Activated CD4-positive, alpha-beta T cell treated with anti-CD3 and anti-CD28 coated beads, Interleukin-2, amount 10 ng/mL, durations not matched to agents 7 days and 5 days (primary cell): Measurements from ENCODE around the gene CDCA3. TPM values are rescaled to one million over a fixed set of nuclear protein-coding genes. Genes with fewer than 3 reads are reported as not detected.
A peak's percentile ranks its signal among the peaks of the same experiment; 100 is the strongest.
"Not testable (repeated sequence)": the region's sequence is repeated elsewhere in the genome, so short reads cannot be mapped to it uniquely, and the experiment has no call there.

Experiments used
- CTCF ChIA-PET: fragments of 350-600 bp; sonication (Branson Sonifier 250); formaldehyde crosslinking; loops from one replicate; lab custom pipeline; 2021; ENCODE audit warnings: antibody characterized with exemption; lab: Charles Lee
- POLR2A ChIA-PET: fragments of 350-600 bp; sonication (Branson Sonifier 250); formaldehyde crosslinking; loops from one replicate; lab custom pipeline; 2021; ENCODE audit warnings: antibody characterized with exemption; lab: Charles Lee
- DNase-seq: peaks from one replicate; pipeline ENCODE4 v3.0.0-alpha.2; 2020
- H3K27ac Mint-ChIP-seq: one replicate; pipeline ENCODE4 v1.8.0; 2021; ENCODE audit warnings: mild to moderate bottlenecking, moderate library complexity, mixed read lengths
- H3K27me3 Mint-ChIP-seq: one replicate; pipeline ENCODE4 v1.8.0; 2021; ENCODE audit warnings: mixed read lengths
- H3K36me3 Mint-ChIP-seq: one replicate; pipeline ENCODE4 v1.8.0; 2021; ENCODE audit warnings: low read depth, mixed read lengths
- H3K4me1 Mint-ChIP-seq: one replicate; pipeline ENCODE4 v1.8.0; 2021; ENCODE audit warnings: mixed read lengths
- H3K4me3 Mint-ChIP-seq: one replicate; pipeline ENCODE4 v1.8.0; 2021; ENCODE audit warnings: mild to moderate bottlenecking, moderate library complexity, mixed read lengths
- H3K9me3 Mint-ChIP-seq: one replicate; pipeline ENCODE4 v1.8.0; 2021; ENCODE audit warnings: mixed read lengths
- total RNA-seq, 2 experiments: library from RNA; stranded (reverse); gene quantifications; one replicate each; pipeline ENCODE4 v1.2.3, GENCODE V29; 2021

The CDCA3 gene
- 100 to 1,000 TPM; 118 to 122 TPM for total RNA-seq

GRCh38 chr12:6851153-6851920, at the start of gene CDCA3:
TSS of gene CDCA3 (minus strand) at chr12:6851286. CDS start at chr12:6850952, 334 bp downstream.
- peaks cover 48% of the 10 kb centered on the region for H3K4me1 Mint-ChIP-seq
- peaks cover 45% of the 10 kb centered on the region for H3K36me3 Mint-ChIP-seq

GRCh38 chr12:6899837-6900519, 48.9 kb upstream of the CDCA3 start:
- peaks cover 12% of the 10 kb centered on the region for H3K4me1 Mint-ChIP-seq
- H3K4me3 Mint-ChIP-seq, result no peak overlapping the region
- H3K36me3 Mint-ChIP-seq, result no peaks in the 10 kb centered on the region
- POLR2A ChIA-PET, result interaction anchor here (0.7 kb wide), 1 partner anchor 58 kb away, joined by 3 read pairs; no protein-coding TSS in a partner anchor
- DNase-seq, result no peak
- CTCF ChIA-PET, result interaction anchor here (0.6 to 2.4 kb wide), 4 partner anchors 9 to 56 kb away, joined by 3 to 17 read pairs (median 6); no protein-coding TSS in a partner anchor
- no peak overlapping the region for H3K27ac Mint-ChIP-seq
- H3K27me3 Mint-ChIP-seq, result no peaks in the 10 kb centered on the region
- H3K9me3 Mint-ChIP-seq, result no peaks in the 10 kb centered on the region

More at GRCh38 chr12:6851153-6851920, at the start of gene CDCA3:
- Mint-ChIP-seq H3K9me3 (no peaks in the 10 kb centered on the region), H3K27me3 (no peaks in the 10 kb centered on the region), H3K4me3 (peak within 1 kb of the TSS; percentile 84), H3K27ac (peak within 1 kb of the TSS; percentile 100)
- DNase-seq, result peak; percentile 97
- ChIA-PET CTCF (interaction anchor here (0.6 to 6.2 kb wide), 16 partner anchors 10 to 516 kb away, joined by 3 to 67 read pairs (median 4); partner anchors contain the start of genes GNB3, P3H3, SPSB2 and TPI1), POLR2A (interaction anchor here (0.6 to 2.8 kb wide), 11 partner anchors 11 to 404 kb away, joined by 3 to 23 read pairs (median 5); partner anchors contain the start of genes C12orf57, COPS7A, GAPDH and MLF2)

GRCh38 chr12:6899427-6899826, 48.3 kb upstream of the CDCA3 start:
- DNase-seq, result no peak
- no peaks in the 10 kb centered on the region for H3K27me3 Mint-ChIP-seq
- H3K27ac Mint-ChIP-seq, result no peak overlapping the region
- CTCF ChIA-PET, result interaction anchor here (0.8 to 2.4 kb wide), 3 partner anchors 8 to 57 kb away, joined by 3 to 17 read pairs (median 9); no protein-coding TSS in a partner anchor
- H3K36me3 Mint-ChIP-seq, result no peaks in the 10 kb centered on the region
- no peaks in the 10 kb centered on the region for H3K9me3 Mint-ChIP-seq
- POLR2A ChIA-PET, result no interaction called here
- H3K4me1 Mint-ChIP-seq, result peaks cover 12% of the 10 kb centered on the region
- H3K4me3 Mint-ChIP-seq, result no peak overlapping the region

GRCh38 chr12:6896846-6897435, 45.9 kb upstream of the CDCA3 start:
- peaks cover 19% of the 10 kb centered on the region for H3K4me1 Mint-ChIP-seq
- H3K9me3 Mint-ChIP-seq, result no peaks in the 10 kb centered on the region

GRCh38 chr12:6894321-6894720, 43.2 kb upstream of the CDCA3 start:
- Mint-ChIP-seq H3K4me1 (peaks cover 26% of the 10 kb centered on the region), H3K4me3 (no peak overlapping the region)
- CTCF ChIA-PET, result interaction anchor here (0.6 to 4.0 kb wide), 3 partner anchors 8 to 172 kb away, joined by 3 to 25 read pairs (median 7); partner anchors contain the start of gene SPSB2

More at GRCh38 chr12:6896846-6897435, 45.9 kb upstream of the CDCA3 start:
- DNase-seq, result no peak
- no peaks in the 10 kb centered on the region for H3K27me3 Mint-ChIP-seq
- H3K27ac Mint-ChIP-seq, result no peak overlapping the region
- peaks cover 2% of the 10 kb centered on the region for H3K36me3 Mint-ChIP-seq
- ChIA-PET POLR2A (interaction anchor here (0.7 kb wide), 1 partner anchor 426 kb away, joined by 10 read pairs; no protein-coding TSS in a partner anchor), CTCF (interaction anchor here (0.7 to 2.1 kb wide), 4 partner anchors 24 to 41 kb away, joined by 3 to 9 read pairs (median 4); partner anchors contain the start of gene SPSB2)
- no peak overlapping the region for H3K4me3 Mint-ChIP-seq

GRCh38 chr12:6892683-6893082, 41.6 kb upstream of the CDCA3 start:
- POLR2A ChIA-PET, H3K27me3 Mint-ChIP-seq: not testable (repeated sequence)
- CTCF ChIA-PET, result interaction anchor here (2.0 to 4.0 kb wide), 6 partner anchors 10 to 33 kb away, joined by 17 to 42 read pairs (median 24); partner anchors contain the start of genes LRRC23 and SPSB2

More at GRCh38 chr12:6894321-6894720, 43.2 kb upstream of the CDCA3 start:
- H3K36me3 Mint-ChIP-seq, result peaks cover 10% of the 10 kb centered on the region
- no peak overlapping the region for H3K27ac Mint-ChIP-seq
- POLR2A ChIA-PET, result no interaction called here
- no peaks in the 10 kb centered on the region for H3K9me3 Mint-ChIP-seq
- DNase-seq, result no peak
- H3K27me3 Mint-ChIP-seq, result no peaks in the 10 kb centered on the region

GRCh38 chr12:6891646-6892001, 40.5 kb upstream of the CDCA3 start:
- Mint-ChIP-seq H3K27me3 (no peaks in the 10 kb centered on the region), H3K9me3 (no peaks in the 10 kb centered on the region), H3K36me3 (peaks cover 10% of the 10 kb centered on the region), H3K4me3 (peak overlapping the region; percentile 82), H3K27ac (peak overlapping the region; percentile 92), H3K4me1 (peaks cover 29% of the 10 kb centered on the region)
- ChIA-PET CTCF (interaction anchor here (0.6 to 4.0 kb wide), 42 partner anchors 8 to 440 kb away, joined by 3 to 42 read pairs (median 6); partner anchors contain the start of genes ATN1, C12orf57, C1RL and CDCA3), POLR2A (interaction anchor here (0.6 to 1.6 kb wide), 6 partner anchors 17 to 129 kb away, joined by 3 to 10 read pairs (median 5); partner anchors contain the start of genes C12orf57, RNU7-1, SPSB2 and USP5)
- no peak for DNase-seq

More at GRCh38 chr12:6892683-6893082, 41.6 kb upstream of the CDCA3 start:
- Mint-ChIP-seq H3K4me1 (peaks cover 29% of the 10 kb centered on the region), H3K4me3 (peak overlapping the region; percentile 82), H3K36me3 (peaks cover 10% of the 10 kb centered on the region)
- H3K27ac Mint-ChIP-seq, H3K9me3 Mint-ChIP-seq, DNase-seq: not testable (repeated sequence)

GRCh38 chr12:6890789-6891645, 39.9 kb upstream of the CDCA3 start:
- Mint-ChIP-seq H3K27me3 (no peaks in the 10 kb centered on the region), H3K4me1 (peaks cover 29% of the 10 kb centered on the region), H3K9me3 (no peaks in the 10 kb centered on the region), H3K27ac (peak overlapping the region; percentile 96), H3K36me3 (peaks cover 10% of the 10 kb centered on the region), H3K4me3 (peak overlapping the region; percentile 82)
- ChIA-PET CTCF (interaction anchor here (0.6 to 4.0 kb wide), 48 partner anchors 9 to 440 kb away, joined by 3 to 42 read pairs (median 5); partner anchors contain the start of genes ATN1, C12orf57, C1RL and CDCA3), POLR2A (interaction anchor here (0.8 to 1.6 kb wide), 7 partner anchors 17 to 53 kb away, joined by 3 to 10 read pairs (median 4); partner anchors contain the start of genes C12orf57, CDCA3, RNU7-1 and SPSB2)
- DNase-seq, result peak; percentile 98

- POLR2A ChIA-PET, H3K9me3 Mint-ChIP-seq: not testable (repeated sequence)
Observed at GRCh38 chr12:6889775-6890573, 38.9 kb upstream of the CDCA3 start.

GRCh38 chr12:6888794-6889193, 37.7 kb upstream of the CDCA3 start:
- CTCF ChIA-PET, result interaction anchor here (1.0 to 1.4 kb wide), 3 partner anchors 16 to 335 kb away, joined by 3 to 5 read pairs (median 3); partner anchors contain the start of gene SPSB2
- H3K27ac Mint-ChIP-seq, result peak overlapping the region; percentile 9
- peaks cover 29% of the 10 kb centered on the region for H3K4me1 Mint-ChIP-seq
- DNase-seq, H3K27me3 Mint-ChIP-seq, H3K4me3 Mint-ChIP-seq, H3K9me3 Mint-ChIP-seq, POLR2A ChIA-PET: not testable (repeated sequence)
- peaks cover 14% of the 10 kb centered on the region for H3K36me3 Mint-ChIP-seq

More at GRCh38 chr12:6889775-6890573, 38.9 kb upstream of the CDCA3 start:
- peaks cover 12% of the 10 kb centered on the region for H3K36me3 Mint-ChIP-seq
- CTCF ChIA-PET, result interaction anchor here (1.0 to 1.4 kb wide), 3 partner anchors 14 to 78 kb away, joined by 3 to 7 read pairs (median 3); no protein-coding TSS in a partner anchor
- H3K4me1 Mint-ChIP-seq, result peaks cover 29% of the 10 kb centered on the region
- not testable (repeated sequence) for H3K27me3 Mint-ChIP-seq, DNase-seq
- H3K4me3 Mint-ChIP-seq, result peak overlapping the region; percentile 82
- peak overlapping the region; percentile 96 for H3K27ac Mint-ChIP-seq
